ENCODE measurements around the gene SEC11A. TPM values are rescaled to one million over a fixed set of nuclear protein-coding genes. Genes with fewer than 3 reads are reported as not detected.
A peak's percentile ranks its signal among the peaks of the same experiment; 100 is the strongest.

Gene SEC11A
- total RNA-seq, 1 donor from 2014 or later, result 126 TPM

DNA sequence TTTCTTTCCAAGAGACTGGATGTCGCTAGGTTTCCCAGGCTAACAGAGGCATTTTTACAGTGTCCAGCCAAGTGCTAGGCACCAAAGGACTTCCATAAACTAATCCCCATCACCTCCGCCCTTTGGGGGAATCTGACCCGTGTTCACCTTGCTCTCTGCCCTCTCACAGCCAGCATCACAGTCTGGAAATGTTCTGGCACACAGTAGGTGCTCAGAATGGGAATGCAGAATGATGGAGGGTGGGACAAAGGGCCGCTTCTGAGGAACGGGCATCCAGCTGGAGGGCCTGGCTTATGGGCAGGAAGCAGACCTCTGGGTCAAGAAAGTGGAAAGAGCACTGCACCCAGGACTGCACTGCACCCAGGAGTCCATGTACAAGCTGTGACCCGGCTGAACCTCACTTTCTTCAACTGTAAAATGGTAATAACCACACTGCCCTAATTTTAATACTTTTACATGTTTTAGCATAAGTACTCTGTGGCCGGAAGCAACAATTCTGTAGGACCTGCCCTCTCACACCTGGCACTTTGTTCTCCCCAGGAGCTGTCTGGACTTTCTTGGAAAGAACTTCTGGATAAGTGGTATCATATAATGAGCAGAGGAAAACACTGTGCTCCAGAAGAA is 57.0 kb downstream of the SEC11A start:
- Mint-ChIP-seq H3K36me3 (no peaks in the 10 kb centered on the region), H3K9me3 (no peaks in the 10 kb centered on the region), H3K27ac (peak overlapping the region; percentile 73), H3K27me3 (ENCODE audit: low read depth) (peaks cover 5% of the 10 kb centered on the region), H3K4me1 (peaks cover 19% of the 10 kb centered on the region), H3K4me3 (peak overlapping the region; percentile 65)
- no peak for DNase-seq (ENCODE audit: low spot score in 2 of 2, unreplicated experiment in 2 of 2)
- TF ChIP-seq, protein P1, sequence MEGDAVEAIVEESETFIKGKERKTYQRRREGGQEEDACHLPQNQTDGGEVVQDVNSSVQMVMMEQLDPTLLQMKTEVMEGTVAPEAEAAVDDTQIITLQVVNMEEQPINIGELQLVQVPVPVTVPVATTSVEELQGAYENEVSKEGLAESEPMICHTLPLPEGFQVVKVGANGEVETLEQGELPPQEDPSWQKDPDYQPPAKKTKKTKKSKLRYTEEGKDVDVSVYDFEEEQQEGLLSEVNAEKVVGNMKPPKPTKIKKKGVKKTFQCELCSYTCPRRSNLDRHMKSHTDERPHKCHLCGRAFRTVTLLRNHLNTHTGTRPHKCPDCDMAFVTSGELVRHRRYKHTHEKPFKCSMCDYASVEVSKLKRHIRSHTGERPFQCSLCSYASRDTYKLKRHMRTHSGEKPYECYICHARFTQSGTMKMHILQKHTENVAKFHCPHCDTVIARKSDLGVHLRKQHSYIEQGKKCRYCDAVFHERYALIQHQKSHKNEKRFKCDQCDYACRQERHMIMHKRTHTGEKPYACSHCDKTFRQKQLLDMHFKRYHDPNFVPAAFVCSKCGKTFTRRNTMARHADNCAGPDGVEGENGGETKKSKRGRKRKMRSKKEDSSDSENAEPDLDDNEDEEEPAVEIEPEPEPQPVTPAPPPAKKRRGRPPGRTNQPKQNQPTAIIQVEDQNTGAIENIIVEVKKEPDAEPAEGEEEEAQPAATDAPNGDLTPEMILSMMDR (IDR thresholded peaks at IDR 0.05; ENCODE audit: unreplicated experiment), result no peak

DNA sequence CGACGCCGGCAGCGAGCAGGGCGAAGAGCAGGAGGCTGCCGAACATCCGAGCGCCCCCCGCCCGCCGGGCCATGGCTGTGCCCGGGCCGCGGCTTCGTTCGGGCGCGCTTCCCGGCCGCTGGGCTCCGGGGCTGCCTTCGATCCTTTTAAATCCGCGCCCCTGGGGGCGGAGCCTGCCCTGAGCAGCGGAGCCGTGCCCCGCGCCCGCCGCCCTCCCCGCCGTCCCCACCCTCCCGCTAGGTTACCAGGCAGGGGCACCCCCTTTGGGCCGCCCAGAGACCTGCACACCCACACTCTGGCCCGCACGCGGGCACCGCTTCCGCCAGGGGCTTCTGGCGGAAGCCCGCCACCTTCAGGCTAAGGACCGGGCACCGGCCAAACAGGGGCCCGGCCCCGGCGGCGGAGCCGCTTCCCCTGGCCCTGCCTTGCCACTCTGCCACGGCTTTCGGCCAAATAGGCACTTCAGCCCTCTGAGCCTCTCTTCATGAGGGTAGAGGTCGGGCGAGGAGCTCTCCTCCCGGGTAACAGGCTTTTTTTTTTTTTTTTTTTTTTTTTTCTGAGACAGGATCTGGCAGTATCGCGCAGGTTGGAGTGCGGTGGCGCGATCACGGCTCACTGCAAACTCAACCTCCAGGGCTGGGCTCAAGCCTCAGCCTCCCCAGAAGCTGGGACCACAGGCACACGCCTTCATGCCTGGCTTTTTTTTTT is 57.7 kb downstream of the SEC11A start, which contains the start of gene NMB:
NMB (minus strand) TSS at position 120 of the 708 bp plus-strand sequence; CDS start at position 73, 47 bp downstream.
- Mint-ChIP-seq H3K27ac (peak within 1 kb of the TSS; percentile 73), H3K36me3 (no peaks in the 10 kb centered on the region), H3K4me1 (peaks cover 25% of the 10 kb centered on the region), H3K27me3 (ENCODE audit: low read depth) (peaks cover 5% of the 10 kb centered on the region), H3K9me3 (no peaks in the 10 kb centered on the region), H3K4me3 (peak within 1 kb of the TSS; percentile 72)
- TF ChIP-seq, protein P1 (IDR thresholded peaks at IDR 0.05; ENCODE audit: unreplicated experiment), result peak; percentile 37
- peak; percentile 62 to 68 for DNase-seq (ENCODE audit: low spot score in 2 of 2, unreplicated experiment in 2 of 2)

DNA sequence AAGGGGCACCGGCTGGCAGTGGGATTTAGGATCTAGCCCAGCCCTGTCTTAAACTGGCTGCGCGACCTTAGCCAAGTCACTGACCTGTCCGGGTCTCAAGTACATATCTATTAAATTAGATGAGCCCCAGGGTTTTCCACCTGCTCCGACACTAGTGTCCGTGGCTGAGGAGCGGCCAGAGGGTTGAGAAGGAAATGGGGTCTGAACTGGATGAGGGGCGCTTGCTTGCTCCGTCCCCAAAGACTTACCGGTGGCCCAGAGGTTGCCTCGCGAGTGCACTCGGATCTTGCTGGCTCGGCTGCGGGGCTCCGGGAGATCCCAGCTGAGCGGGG is 58.2 kb downstream of the SEC11A start:
- Mint-ChIP-seq H3K4me1 (peaks cover 29% of the 10 kb centered on the region), H3K36me3 (no peaks in the 10 kb centered on the region), H3K4me3 (peak overlapping the region; percentile 72), H3K27me3 (ENCODE audit: low read depth) (peaks cover 5% of the 10 kb centered on the region), H3K27ac (no peak overlapping the region), H3K9me3 (no peaks in the 10 kb centered on the region)
- TF ChIP-seq, protein P1 (IDR thresholded peaks at IDR 0.05; ENCODE audit: unreplicated experiment), result no peak
- DNase-seq (ENCODE audit: low spot score in 2 of 2, unreplicated experiment in 2 of 2), result no peak

DNA sequence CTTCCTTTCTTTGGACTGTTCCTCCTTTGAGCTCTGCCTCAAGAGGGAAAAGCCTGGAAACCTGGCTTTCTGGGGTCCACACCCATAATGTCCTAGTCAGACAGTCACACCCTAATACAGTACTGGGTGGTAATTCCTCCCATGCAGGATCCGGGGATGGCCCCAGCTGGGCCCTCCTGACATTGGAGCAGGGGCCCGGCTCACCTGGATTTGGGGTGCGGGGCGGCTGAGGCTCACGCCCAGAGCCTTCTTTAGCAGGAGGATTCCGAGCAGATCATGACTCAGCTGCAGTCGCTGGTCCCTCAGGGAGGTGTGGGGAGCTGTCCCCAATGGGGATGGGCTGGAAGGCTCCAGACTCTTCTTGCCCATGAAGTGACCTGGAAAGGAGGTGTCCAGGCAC is 59.0 kb downstream of the SEC11A start:
- H3K27ac Mint-ChIP-seq, result no peak overlapping the region
- peaks cover 5% of the 10 kb centered on the region for H3K27me3 Mint-ChIP-seq (ENCODE audit: low read depth)
- peaks cover 5% of the 10 kb centered on the region for H3K36me3 Mint-ChIP-seq
- no peaks in the 10 kb centered on the region for H3K9me3 Mint-ChIP-seq
- H3K4me1 Mint-ChIP-seq, result peaks cover 34% of the 10 kb centered on the region
- TF ChIP-seq, protein P1 (IDR thresholded peaks at IDR 0.05; ENCODE audit: unreplicated experiment), result no peak
- DNase-seq (ENCODE audit: low spot score in 2 of 2, unreplicated experiment in 2 of 2), result no peak
- H3K4me3 Mint-ChIP-seq, result peak overlapping the region; percentile 72

DNA sequence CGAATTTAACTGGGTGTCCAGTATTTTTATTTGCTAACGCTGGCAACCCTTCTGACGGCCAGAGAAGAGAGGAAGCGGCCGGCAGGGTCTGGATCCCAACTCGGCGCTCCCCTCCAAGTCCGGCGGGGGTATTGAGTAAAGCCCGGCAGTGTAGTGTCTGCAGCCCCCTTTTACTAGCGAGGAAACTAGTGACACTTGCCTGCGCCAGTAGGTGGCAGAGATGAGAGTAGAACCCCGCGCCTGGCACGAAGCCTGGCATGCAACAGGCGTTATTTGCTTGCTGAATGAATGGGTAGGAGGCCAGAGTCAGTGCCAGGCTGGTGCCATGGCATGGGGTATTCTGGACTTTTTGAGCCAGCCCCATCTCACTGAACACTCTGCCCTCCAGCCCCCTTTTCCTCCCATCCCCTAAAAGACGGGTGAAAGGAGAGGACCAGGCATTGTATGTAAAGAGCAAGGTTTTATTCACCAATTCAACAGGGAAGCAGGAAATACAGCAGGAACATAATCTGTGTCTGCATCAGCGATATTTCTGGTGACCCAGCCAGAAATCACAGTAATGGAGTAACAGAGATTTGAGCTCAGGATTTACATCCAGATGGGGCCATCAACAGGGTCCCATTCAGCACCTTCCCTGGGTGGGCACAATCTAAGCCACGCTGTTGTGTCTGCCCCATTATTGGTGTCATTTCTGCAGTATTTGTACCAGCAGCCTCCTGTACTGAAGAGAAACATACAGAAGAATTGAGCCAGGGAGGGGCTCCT is 61.1 kb downstream of the SEC11A start:
- H3K4me3 Mint-ChIP-seq, result peak overlapping the region; percentile 97
- TF ChIP-seq, protein P1 (IDR thresholded peaks at IDR 0.05; ENCODE audit: unreplicated experiment), result peak; percentile 45
- peaks cover 35% of the 10 kb centered on the region for H3K4me1 Mint-ChIP-seq
- peaks cover 9% of the 10 kb centered on the region for H3K36me3 Mint-ChIP-seq
- peak; percentile 36 to 75 for DNase-seq (ENCODE audit: low spot score in 2 of 2, unreplicated experiment in 2 of 2)
- no peaks in the 10 kb centered on the region for H3K9me3 Mint-ChIP-seq
- H3K27me3 Mint-ChIP-seq (ENCODE audit: low read depth), result peaks cover 5% of the 10 kb centered on the region
- peak overlapping the region; percentile 99 for H3K27ac Mint-ChIP-seq
